Mesendoderm (in vitro differentiated cells): ENCODE data around the gene ACOT12.
A peak's percentile ranks its signal among the peaks of the same experiment; 100 is the strongest.

Source experiments
- DNase-seq: peaks from one replicate; pipeline ENCODE4 v3.0.0; 2013
- H2AK5ac ChIP-seq: 2 replicates; pipeline ENCODE4 v1.6.1; 2013; ENCODE audit warnings: low read length, inconsistent platforms
- H2BK120ac ChIP-seq: 2 replicates; pipeline ENCODE4 v1.6.1; 2013; ENCODE audit warnings: low read depth, mild to moderate bottlenecking, low read length, moderate library complexity, mixed read lengths
- H2BK15ac ChIP-seq: replicated peaks from 2 replicates; pipeline ENCODE4 v1.6.1; 2013; ENCODE audit warnings: low read depth, mild to moderate bottlenecking, moderate library complexity
- H2BK5ac ChIP-seq: 2 replicates; pipeline ENCODE4 v1.6.1; 2013; ENCODE audit warnings: low read length, inconsistent platforms
- H3K18ac ChIP-seq: 2 replicates; pipeline ENCODE4 v1.6.1; 2013; ENCODE audit warnings: mild to moderate bottlenecking, low read length, mixed read lengths
- H3K23ac ChIP-seq: one replicate; pipeline ENCODE4 v1.6.1; 2013; ENCODE audit warnings: low read length
- H3K27ac ChIP-seq: 2 replicates; pipeline ENCODE4 v1.5.1; 2013; ENCODE audit warnings: low read depth, mild to moderate bottlenecking, inconsistent platforms, low read length, moderate library complexity
- H3K27me3 ChIP-seq: 2 replicates; pipeline ENCODE4 v1.6.1; 2013; ENCODE audit warnings: low read length, control low read depth, mild to moderate bottlenecking, inconsistent platforms; ENCODE audit not compliant: insufficient read depth, poor library complexity
- H3K36me3 ChIP-seq: 2 replicates; pipeline ENCODE4 v1.6.1; 2013; ENCODE audit warnings: low read length, inconsistent platforms; ENCODE audit not compliant: control insufficient read depth, insufficient read depth
- H3K4ac ChIP-seq: one replicate; pipeline ENCODE4 v1.6.1; 2013; ENCODE audit warnings: low read depth, mild to moderate bottlenecking, low read length, moderate library complexity
- H3K4me1 ChIP-seq: 2 replicates; pipeline ENCODE4 v1.6.1; 2013; ENCODE audit warnings: low read depth, low read length, inconsistent platforms; ENCODE audit not compliant: control insufficient read depth
- H3K4me2 ChIP-seq: 2 replicates; pipeline ENCODE4 v1.6.1; 2013; ENCODE audit warnings: low read length
- H3K4me3 ChIP-seq: 2 replicates; pipeline ENCODE4 v1.5.1; 2013; ENCODE audit warnings: mild to moderate bottlenecking, low read length
- H3K56ac ChIP-seq: one replicate; pipeline ENCODE4 v1.6.1; 2013; ENCODE audit warnings: low read length
- H3K79me1 ChIP-seq: 2 replicates; pipeline ENCODE4 v1.6.1; 2013; ENCODE audit warnings: low read length, inconsistent platforms
- H3K79me2 ChIP-seq: 2 replicates; pipeline ENCODE4 v1.6.1; 2013; ENCODE audit warnings: mild to moderate bottlenecking, low read length; ENCODE audit not compliant: control insufficient read depth, insufficient read depth
- H3K9ac ChIP-seq: 2 replicates; pipeline ENCODE4 v1.6.1; 2013; ENCODE audit warnings: low read length, inconsistent platforms
- H4K5ac ChIP-seq: one replicate; pipeline ENCODE4 v1.6.1; 2013; ENCODE audit warnings: low read length
- H4K8ac ChIP-seq: one replicate; pipeline ENCODE4 v1.6.1; 2013; ENCODE audit warnings: low read depth, mild to moderate bottlenecking, control low read depth, low read length, moderate library complexity
- WGBS: extraction: QIAGEN DNeasy Blood & Tissue Kit; methylation state at CpG from one replicate; pipeline ENCODE4 v1.1.7; 2013; ENCODE audit warnings: low lambda C conversion rate, missing lambda C conversion rate; ENCODE audit not compliant: insufficient coverage; ENCODE audit errors: extremely low coverage; 5-methylcytosine and 5-hydroxymethylcytosine counted together

Gene ACOT12

DNA sequence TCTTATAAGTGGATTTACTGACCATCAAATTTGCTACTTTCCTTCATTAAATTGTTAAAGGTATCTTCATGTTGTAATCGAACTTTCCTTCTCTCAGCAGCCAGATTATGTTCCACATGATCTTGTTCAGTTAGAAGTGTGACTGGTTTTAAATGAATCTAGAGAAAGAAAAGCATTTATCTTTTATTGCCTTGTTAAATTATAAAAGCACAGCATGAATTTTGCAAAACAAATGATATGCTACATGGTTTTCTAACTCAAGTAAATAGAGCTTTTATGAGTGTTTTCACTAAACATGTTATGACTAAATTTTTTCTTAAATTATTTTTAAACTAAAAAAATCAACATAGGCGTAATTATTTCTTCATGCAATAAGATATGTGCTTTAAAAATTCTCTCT lies 34.1 kb downstream of the ACOT12 start:
- Histone ChIP-seq H3K23ac (no peak overlapping the region), H3K4ac (no peak overlapping the region), H3K9ac (no peak overlapping the region), H2AK5ac (no peak overlapping the region), H2BK120ac (no peak overlapping the region), H3K4me3 (no peak overlapping the region), H3K56ac (no peak overlapping the region), H3K27me3 (no peaks in the 10 kb centered on the region), H3K79me2 (no peaks in the 10 kb centered on the region), H3K27ac (no peak overlapping the region), H3K4me1 (peaks cover 4% of the 10 kb centered on the region), H4K5ac (no peak overlapping the region), H4K8ac (no peak overlapping the region), H3K18ac (no peak overlapping the region), H2BK5ac (no peak overlapping the region), H3K4me2 (no peak overlapping the region), H2BK15ac (no peak overlapping the region), H3K36me3 (no peaks in the 10 kb centered on the region), H3K79me1 (no peaks in the 10 kb centered on the region)
- no peak for DNase-seq
- WGBS = 100% methylated on average over 1 of the region's 2 CpGs

DNA sequence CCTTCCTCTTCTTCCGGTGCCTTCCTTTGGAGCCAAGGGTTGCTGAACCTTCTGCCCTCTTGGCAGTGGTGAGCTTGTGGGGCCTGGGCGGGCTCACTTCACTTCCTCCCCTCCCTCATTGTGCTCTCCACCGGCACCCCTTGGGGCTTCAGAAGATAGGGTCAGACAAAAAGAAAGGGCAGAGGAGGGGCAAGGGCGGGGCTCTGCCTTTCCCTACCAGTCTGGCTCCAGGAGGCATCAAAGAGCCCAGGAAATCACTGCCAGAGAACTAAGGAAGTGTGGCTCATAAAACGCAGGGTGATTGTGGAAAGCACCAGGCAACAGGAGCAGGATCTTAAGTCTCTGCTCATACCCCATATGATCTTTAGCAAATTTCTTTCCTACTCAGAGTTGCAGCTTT lies 34.8 kb downstream of the ACOT12 start:
- Histone ChIP-seq H3K18ac (no peak overlapping the region), H3K56ac (peak overlapping the region; percentile 50), H3K4me2 (no peak overlapping the region), H3K27ac (no peak overlapping the region), H3K27me3 (no peaks in the 10 kb centered on the region), H3K4ac (no peak overlapping the region), H2AK5ac (no peak overlapping the region), H3K36me3 (no peaks in the 10 kb centered on the region), H4K8ac (no peak overlapping the region), H3K9ac (no peak overlapping the region), H3K4me1 (peaks cover 4% of the 10 kb centered on the region), H2BK5ac (no peak overlapping the region), H3K4me3 (no peak overlapping the region), H2BK15ac (no peak overlapping the region), H2BK120ac (no peak overlapping the region), H3K79me1 (no peaks in the 10 kb centered on the region), H3K79me2 (no peaks in the 10 kb centered on the region), H4K5ac (no peak overlapping the region), H3K23ac (no peak overlapping the region)
- peak; percentile 40 for DNase-seq
- WGBS = no CpG with 5 or more reads among the region's 5 CpGs

DNA sequence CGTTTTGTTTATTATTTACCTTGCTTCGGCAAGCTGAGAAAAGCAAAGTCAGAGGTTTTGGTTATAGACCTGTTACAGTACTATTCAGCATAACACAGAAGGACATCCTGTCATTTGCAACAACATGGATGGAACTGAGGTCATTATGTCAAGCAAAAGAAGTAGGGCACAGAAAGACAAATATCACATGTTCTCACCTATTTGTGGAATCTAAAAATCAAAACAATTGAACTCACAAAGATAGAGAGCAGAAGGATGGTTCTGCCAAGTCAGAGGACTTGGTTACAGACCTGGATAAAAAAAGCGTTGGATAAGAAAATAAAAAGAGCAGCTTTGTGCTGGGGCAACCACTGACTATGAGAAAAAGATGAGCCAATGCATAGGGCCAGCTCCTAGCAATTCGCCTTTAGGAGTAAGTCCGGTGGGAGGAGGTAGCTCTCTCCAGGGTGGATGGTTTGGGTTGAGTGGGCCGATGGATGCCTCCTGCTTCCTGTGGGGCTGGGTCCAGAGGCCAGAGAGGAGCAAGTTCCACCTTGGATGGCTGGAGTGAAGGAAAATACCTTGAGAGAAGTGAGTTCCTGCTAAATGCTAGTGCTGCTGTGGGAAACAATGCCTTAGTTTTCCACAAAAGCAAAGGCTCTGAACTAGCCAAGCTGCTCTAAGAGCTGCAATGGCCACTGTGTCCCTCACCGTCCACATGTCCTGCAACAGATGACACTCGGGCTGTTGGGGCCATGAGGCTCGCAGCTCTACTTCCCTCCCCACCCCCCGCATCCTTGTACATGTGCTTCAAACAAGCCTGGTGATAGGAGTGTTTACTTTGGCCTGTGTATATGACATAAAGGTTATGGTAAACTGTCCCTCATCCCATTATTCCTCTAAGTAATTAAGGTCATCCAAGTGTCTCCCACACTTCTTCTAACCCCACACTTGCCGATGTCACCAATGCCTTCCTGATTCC lies 38.4 kb downstream of the ACOT12 start:
- WGBS = no CpG with 5 or more reads among the region's 11 CpGs
- Histone ChIP-seq H3K79me2 (no peaks in the 10 kb centered on the region), H3K4me1 (peaks cover 4% of the 10 kb centered on the region), H4K8ac (no peak overlapping the region), H3K18ac (no peak overlapping the region), H2BK120ac (no peak overlapping the region), H2BK5ac (no peak overlapping the region), H3K79me1 (no peaks in the 10 kb centered on the region), H3K4me3 (no peak overlapping the region), H4K5ac (no peak overlapping the region), H3K9ac (no peak overlapping the region), H3K27ac (no peak overlapping the region), H3K4me2 (no peak overlapping the region), H3K56ac (no peak overlapping the region), H2BK15ac (no peak overlapping the region), H3K27me3 (no peaks in the 10 kb centered on the region), H3K4ac (no peak overlapping the region), H2AK5ac (no peak overlapping the region), H3K36me3 (no peaks in the 10 kb centered on the region), H3K23ac (no peak overlapping the region)
- DNase-seq = no peak

DNA sequence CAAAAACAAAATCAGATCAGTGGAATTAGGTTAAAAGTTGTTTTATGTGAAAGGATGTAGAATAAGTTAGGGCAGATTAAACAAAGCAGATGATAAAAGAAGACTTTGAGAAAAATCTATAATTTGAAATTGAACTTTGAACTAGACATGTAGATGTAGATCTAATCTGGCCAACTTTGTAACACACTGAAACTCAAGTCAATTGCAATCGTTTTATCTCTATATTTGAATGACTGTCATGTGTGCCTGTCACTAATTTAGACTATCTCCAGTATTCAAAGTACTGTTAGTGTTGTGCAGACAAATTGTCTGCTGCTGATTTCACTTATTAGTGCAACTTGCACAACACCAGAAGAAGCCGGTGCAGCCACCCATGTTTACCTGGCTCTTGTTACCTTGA lies 39.8 kb downstream of the ACOT12 start:
- H3K4me3 ChIP-seq = no peak overlapping the region

DNA sequence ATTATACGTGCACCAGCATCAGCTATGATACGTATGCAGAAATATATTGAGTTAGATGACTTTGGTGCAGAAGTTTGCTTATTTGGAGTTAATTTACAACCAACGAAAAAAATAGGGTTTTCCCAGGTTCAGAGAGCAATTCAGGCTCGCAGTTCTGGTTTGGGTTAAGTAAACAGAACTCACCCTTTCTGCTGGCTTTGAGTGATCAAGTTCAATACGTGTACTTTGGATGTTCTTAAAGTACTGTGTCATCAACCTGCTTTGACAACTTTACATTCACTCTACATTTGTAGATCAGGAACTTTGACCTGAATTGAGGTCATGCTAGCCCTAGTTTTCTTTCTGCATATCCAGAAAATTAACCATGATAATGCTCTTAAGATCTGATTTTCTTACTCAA lies 40.7 kb downstream of the ACOT12 start:
- no CpG with 5 or more reads among the region's 5 CpGs for WGBS
- Histone ChIP-seq H2BK15ac (no peak overlapping the region), H2AK5ac (no peak overlapping the region), H4K8ac (no peak overlapping the region), H2BK5ac (no peak overlapping the region), H4K5ac (no peak overlapping the region), H3K4me3 (no peak overlapping the region), H3K9ac (no peak overlapping the region), H3K18ac (no peak overlapping the region), H3K79me2 (no peaks in the 10 kb centered on the region), H3K23ac (no peak overlapping the region), H3K79me1 (no peaks in the 10 kb centered on the region), H3K56ac (no peak overlapping the region), H3K4me1 (no peaks in the 10 kb centered on the region), H3K4ac (no peak overlapping the region), H3K4me2 (no peak overlapping the region), H3K27me3 (no peaks in the 10 kb centered on the region), H2BK120ac (no peak overlapping the region), H3K27ac (no peak overlapping the region), H3K36me3 (no peaks in the 10 kb centered on the region)
- DNase-seq = no peak

More for the DNA sequence above, 39.8 kb downstream of the ACOT12 start:
- no peak overlapping the region for H3K27ac ChIP-seq
- no peak overlapping the region for H2BK5ac ChIP-seq
- WGBS = no CpG with 5 or more reads among the region's 2 CpGs
- no peak overlapping the region for H3K18ac ChIP-seq
- no peak overlapping the region for H2AK5ac ChIP-seq
- H3K56ac ChIP-seq = no peak overlapping the region
- H2BK120ac ChIP-seq = no peak overlapping the region
- H4K8ac ChIP-seq = no peak overlapping the region
- no peaks in the 10 kb centered on the region for H3K36me3 ChIP-seq
- no peak overlapping the region for H3K9ac ChIP-seq
- no peak overlapping the region for H3K4ac ChIP-seq
- no peaks in the 10 kb centered on the region for H3K27me3 ChIP-seq
- no peak overlapping the region for H2BK15ac ChIP-seq
- H3K4me1 ChIP-seq = no peaks in the 10 kb centered on the region
- no peaks in the 10 kb centered on the region for H3K79me2 ChIP-seq
- H3K4me2 ChIP-seq = no peak overlapping the region
- no peak overlapping the region for H4K5ac ChIP-seq
- no peak for DNase-seq
- no peaks in the 10 kb centered on the region for H3K79me1 ChIP-seq
- H3K23ac ChIP-seq = no peak overlapping the region

DNA sequence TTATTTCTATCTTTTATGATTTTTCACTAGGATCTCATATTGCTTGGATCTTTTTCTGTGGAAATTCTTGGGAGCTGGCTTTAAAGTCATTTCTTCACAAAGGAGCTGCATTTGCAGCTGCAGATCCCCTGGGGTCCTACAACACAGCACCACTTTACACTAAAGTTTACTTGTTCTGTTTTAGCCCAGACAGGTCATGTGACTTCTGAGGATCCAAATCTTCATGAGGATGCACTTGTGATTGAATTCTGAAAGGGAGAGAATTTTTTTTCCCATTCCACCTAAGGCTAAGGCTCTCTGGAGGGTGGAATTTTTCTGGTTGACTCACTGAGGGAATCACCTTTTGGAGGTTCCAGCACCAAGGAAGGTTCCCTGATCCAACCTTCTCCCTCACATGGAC lies 43.4 kb downstream of the ACOT12 start:
- Histone ChIP-seq H3K4ac (no peak overlapping the region), H2BK120ac (no peak overlapping the region), H3K56ac (no peak overlapping the region), H3K27ac (no peak overlapping the region), H2AK5ac (no peak overlapping the region), H4K8ac (no peak overlapping the region), H3K79me1 (no peaks in the 10 kb centered on the region), H3K4me2 (no peak overlapping the region), H3K27me3 (no peaks in the 10 kb centered on the region), H2BK15ac (no peak overlapping the region), H3K4me3 (no peak overlapping the region), H2BK5ac (no peak overlapping the region), H4K5ac (no peak overlapping the region), H3K79me2 (no peaks in the 10 kb centered on the region), H3K36me3 (no peaks in the 10 kb centered on the region), H3K9ac (no peak overlapping the region), H3K4me1 (no peaks in the 10 kb centered on the region), H3K18ac (no peak overlapping the region), H3K23ac (no peak overlapping the region)
- no peak for DNase-seq
